MM.1S (cell line): ENCODE measurements around the gene PADI2.

Experiments used
- DNase-seq: peaks from one replicate; pipeline ENCODE4 v3.0.0-alpha.2; 2015
- H2AFZ ChIP-seq: fragments of 300-600 bp; sonication (generic); 2 replicates; pipeline ENCODE4 v1.6.0; 2016; ENCODE audit warnings: antibody characterized with exemption, low read length
- H3F3A ChIP-seq: fragments of 300-600 bp; sonication (generic); 2 replicates; pipeline ENCODE4 v1.6.1; 2016; ENCODE audit warnings: mild to moderate bottlenecking, antibody characterized with exemption, low read length, moderate library complexity, mixed read lengths; ENCODE audit not compliant: insufficient read depth
- H3K27ac ChIP-seq: fragments of 300-600 bp; sonication (generic); 2 replicates; pipeline ENCODE4 v1.5.1; 2016; ENCODE audit warnings: mild to moderate bottlenecking, low read length
- H3K27me3 ChIP-seq: fragments of 300-600 bp; sonication (generic); replicated peaks from 2 replicates; pipeline ENCODE4 v1.6.0; 2016; ENCODE audit warnings: low read length; ENCODE audit not compliant: insufficient read depth
- H3K36me3 ChIP-seq: fragments of 300-600 bp; sonication (generic); replicated peaks from 2 replicates; pipeline ENCODE4 v1.6.1; 2016; ENCODE audit warnings: mild to moderate bottlenecking, low read length, mixed read lengths; ENCODE audit not compliant: insufficient read depth
- H3K4me1 ChIP-seq: fragments of 300-600 bp; sonication (generic); 2 replicates; pipeline ENCODE4 v1.6.1; 2016; ENCODE audit warnings: low read length, mixed read lengths
- H3K4me2 ChIP-seq: fragments of 300-600 bp; sonication (generic); 2 replicates; pipeline ENCODE4 v1.6.0; 2016; ENCODE audit warnings: low read depth, low read length
- H3K4me3 ChIP-seq: fragments of 300-600 bp; sonication (generic); 2 replicates; pipeline ENCODE4 v1.5.1; 2016; ENCODE audit warnings: low read length, mixed read lengths
- H3K79me2 ChIP-seq: fragments of 300-600 bp; sonication (generic); 2 replicates; pipeline ENCODE4 v1.6.1; 2016; ENCODE audit warnings: mixed run types, low read length, mixed read lengths
- H3K9ac ChIP-seq: fragments of 300-600 bp; sonication (generic); 2 replicates; pipeline ENCODE4 v1.6.1; 2016; ENCODE audit warnings: low read length, mixed read lengths
- H3K9me2 ChIP-seq: fragments of 300-600 bp; sonication (generic); replicated peaks from 2 replicates; pipeline ENCODE4 v1.6.1; 2016; ENCODE audit warnings: mild to moderate bottlenecking, low read length, mixed read lengths; ENCODE audit not compliant: insufficient read depth
- H3K9me3 ChIP-seq: fragments of 300-600 bp; sonication (generic); replicated peaks from 2 replicates; pipeline ENCODE4 v1.6.1; 2016; ENCODE audit warnings: mild to moderate bottlenecking, low read length, mixed read lengths; ENCODE audit not compliant: insufficient read depth
- H4K20me1 ChIP-seq: fragments of 300-600 bp; sonication (generic); 2 replicates; pipeline ENCODE4 v1.6.1; 2016; ENCODE audit warnings: mild to moderate bottlenecking, low read length, moderate library complexity, mixed read lengths; ENCODE audit not compliant: insufficient read depth
- EZH2 ChIP-seq: fragments of 300-600 bp; sonication (generic); optimal IDR thresholded peaks from 2 replicates; pipeline ENCODE3; 2017; ENCODE audit warnings: low read depth, mild to moderate bottlenecking, antibody characterized with exemption, low read length, mixed read lengths
- EZH2phosphoT487 ChIP-seq: fragments of 300-600 bp; sonication (generic); IDR thresholded peaks from 2 replicates; pipeline ENCODE4 v1.6.1; 2018; ENCODE audit warnings: antibody characterized with exemption, low read length
- TF ChIP-seq, protein P1 (sequence below): fragments of 300-600 bp; sonication (generic); IDR thresholded peaks from 2 replicates; pipeline ENCODE4 v1.5.1; 2016; ENCODE audit warnings: antibody characterized with exemption, low read length, mixed read lengths

Gene PADI2

DNA sequence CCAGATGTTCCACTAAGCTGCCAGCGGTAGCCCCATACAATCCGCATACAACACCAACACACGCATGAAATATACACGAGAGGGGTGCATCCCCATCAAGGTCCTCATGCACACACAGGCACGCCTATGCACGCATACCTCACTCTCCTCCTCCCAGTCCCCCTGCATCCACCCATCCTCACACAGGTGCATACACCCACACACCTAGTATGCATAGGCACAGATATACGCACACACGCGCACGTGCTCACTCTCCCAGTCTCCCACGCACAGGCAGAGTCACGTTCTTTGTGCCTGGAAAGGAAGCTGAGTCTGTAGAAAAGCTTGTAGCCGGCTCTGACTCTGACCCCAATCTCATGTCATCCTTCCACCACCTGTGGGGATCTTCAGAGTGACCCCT, 16.9 kb upstream of the PADI2 start:
- Histone ChIP-seq H3K27me3 (peaks cover 94% of the 10 kb centered on the region), H3K79me2 (no peaks in the 10 kb centered on the region), H3K9me2 (no peaks in the 10 kb centered on the region), H4K20me1 (no peaks in the 10 kb centered on the region), H3F3A (no peaks in the 10 kb centered on the region), H3K9me3 (no peaks in the 10 kb centered on the region), H3K27ac (no peak overlapping the region), H3K36me3 (no peaks in the 10 kb centered on the region), H3K9ac (no peak overlapping the region), H2AFZ (no peak overlapping the region), H3K4me2 (no peak overlapping the region), H3K4me3 (no peak overlapping the region), H3K4me1 (no peaks in the 10 kb centered on the region)
- TF ChIP-seq EZH2phosphoT487, result no peak
- DNase-seq, result no peak

GRCh38 chr1:17135530-17135929, 16.3 kb upstream of the PADI2 start:
- H3K9me2 ChIP-seq, result no peaks in the 10 kb centered on the region
- no peaks in the 10 kb centered on the region for H3K9me3 ChIP-seq
- H3F3A ChIP-seq, result no peaks in the 10 kb centered on the region
- H3K27ac ChIP-seq, result no peak overlapping the region
- no peak overlapping the region for H3K4me2 ChIP-seq
- H3K9ac ChIP-seq, result no peak overlapping the region
- H3K36me3 ChIP-seq, result no peaks in the 10 kb centered on the region
- H3K4me3 ChIP-seq, result no peak overlapping the region
- DNase-seq, result no peak
- H4K20me1 ChIP-seq, result no peaks in the 10 kb centered on the region
- TF ChIP-seq EZH2phosphoT487, result no peak
- no peak for TF ChIP-seq EZH2
- TF ChIP-seq, protein P1, sequence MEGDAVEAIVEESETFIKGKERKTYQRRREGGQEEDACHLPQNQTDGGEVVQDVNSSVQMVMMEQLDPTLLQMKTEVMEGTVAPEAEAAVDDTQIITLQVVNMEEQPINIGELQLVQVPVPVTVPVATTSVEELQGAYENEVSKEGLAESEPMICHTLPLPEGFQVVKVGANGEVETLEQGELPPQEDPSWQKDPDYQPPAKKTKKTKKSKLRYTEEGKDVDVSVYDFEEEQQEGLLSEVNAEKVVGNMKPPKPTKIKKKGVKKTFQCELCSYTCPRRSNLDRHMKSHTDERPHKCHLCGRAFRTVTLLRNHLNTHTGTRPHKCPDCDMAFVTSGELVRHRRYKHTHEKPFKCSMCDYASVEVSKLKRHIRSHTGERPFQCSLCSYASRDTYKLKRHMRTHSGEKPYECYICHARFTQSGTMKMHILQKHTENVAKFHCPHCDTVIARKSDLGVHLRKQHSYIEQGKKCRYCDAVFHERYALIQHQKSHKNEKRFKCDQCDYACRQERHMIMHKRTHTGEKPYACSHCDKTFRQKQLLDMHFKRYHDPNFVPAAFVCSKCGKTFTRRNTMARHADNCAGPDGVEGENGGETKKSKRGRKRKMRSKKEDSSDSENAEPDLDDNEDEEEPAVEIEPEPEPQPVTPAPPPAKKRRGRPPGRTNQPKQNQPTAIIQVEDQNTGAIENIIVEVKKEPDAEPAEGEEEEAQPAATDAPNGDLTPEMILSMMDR, result no peak
- H2AFZ ChIP-seq, result no peak overlapping the region
- H3K27me3 ChIP-seq, result peaks cover 92% of the 10 kb centered on the region
- H3K4me1 ChIP-seq, result no peaks in the 10 kb centered on the region
- H3K79me2 ChIP-seq, result no peaks in the 10 kb centered on the region

- Histone ChIP-seq H3K79me2 (no peaks in the 10 kb centered on the region), H3K4me1 (no peaks in the 10 kb centered on the region), H3K27me3 (peaks cover 92% of the 10 kb centered on the region), H3K4me2 (no peak overlapping the region), H3K36me3 (no peaks in the 10 kb centered on the region), H2AFZ (no peak overlapping the region), H3K4me3 (no peak overlapping the region), H3K9ac (no peak overlapping the region), H3F3A (no peaks in the 10 kb centered on the region), H4K20me1 (no peaks in the 10 kb centered on the region), H3K27ac (no peak overlapping the region), H3K9me2 (no peaks in the 10 kb centered on the region), H3K9me3 (no peaks in the 10 kb centered on the region)
- DNase-seq, result no peak
- no peak for TF ChIP-seq EZH2phosphoT487
- TF ChIP-seq, protein P1, result no peak
- no peak for TF ChIP-seq EZH2
These were observed 15.5 kb upstream of the PADI2 start for GRCh38 chr1:17134724-17135123.

GRCh38 chr1:17134034-17134433, 14.8 kb upstream of the PADI2 start:
- TF ChIP-seq, protein P1, result no peak
- no peak for TF ChIP-seq EZH2
- no peak for TF ChIP-seq EZH2phosphoT487
- no peak overlapping the region for H3K9ac ChIP-seq
- H3K4me3 ChIP-seq, result no peak overlapping the region
- H3K9me3 ChIP-seq, result no peaks in the 10 kb centered on the region
- no peaks in the 10 kb centered on the region for H3K36me3 ChIP-seq
- H3K9me2 ChIP-seq, result no peaks in the 10 kb centered on the region
- no peaks in the 10 kb centered on the region for H3F3A ChIP-seq
- no peaks in the 10 kb centered on the region for H4K20me1 ChIP-seq
- H3K27me3 ChIP-seq, result peaks cover 94% of the 10 kb centered on the region
- H3K4me2 ChIP-seq, result no peak overlapping the region
- no peak for DNase-seq
- no peaks in the 10 kb centered on the region for H3K4me1 ChIP-seq
- no peak overlapping the region for H3K27ac ChIP-seq
- H3K79me2 ChIP-seq, result no peaks in the 10 kb centered on the region
- H2AFZ ChIP-seq, result no peak overlapping the region
